Ecto neural progenitor cell (in vitro differentiated cells): ENCODE measurements around the gene THSD4.

Source experiments
- DNase-seq: peaks from one replicate; pipeline ENCODE4 v3.0.0-alpha.2; 2018; ENCODE audit warnings: low spot score

THSD4 gene

GRCh38 chr15:71456362-71456761, 341.1 kb downstream of the THSD4 start:
- no peak for DNase-seq

- DNase-seq: no peak
Observed at GRCh38 chr15:71456811-71457210, 341.5 kb downstream of the THSD4 start.

- DNase-seq: no peak
Observed at GRCh38 chr15:71458089-71458660, 342.9 kb downstream of the THSD4 start.

GRCh38 chr15:71461748-71462147, 346.5 kb downstream of the THSD4 start:
- no peak for DNase-seq

- no peak for DNase-seq
Observed at GRCh38 chr15:71462638-71463037, 347.4 kb downstream of the THSD4 start.

- DNase-seq: no peak
Observed at GRCh38 chr15:71463156-71463665, 347.9 kb downstream of the THSD4 start.

- DNase-seq: no peak
Observed at GRCh38 chr15:71465131-71465955, 350.1 kb downstream of the THSD4 start.

- no peak for DNase-seq
Observed at GRCh38 chr15:71468715-71469114, 353.4 kb downstream of the THSD4 start.

- no peak for DNase-seq
Observed at GRCh38 chr15:71469413-71469812, 354.1 kb downstream of the THSD4 start.

GRCh38 chr15:71471347-71471746, 356.1 kb downstream of the THSD4 start:
- DNase-seq: no peak

- DNase-seq: no peak
Observed at GRCh38 chr15:71472566-71472965, 357.3 kb downstream of the THSD4 start.

- DNase-seq: no peak
Observed at GRCh38 chr15:71473751-71474150, 358.5 kb downstream of the THSD4 start.

GRCh38 chr15:71476823-71477222, 361.6 kb downstream of the THSD4 start:
- no peak for DNase-seq

GRCh38 chr15:71480556-71480955, 365.3 kb downstream of the THSD4 start:
- no peak for DNase-seq

GRCh38 chr15:71484080-71484479, 368.8 kb downstream of the THSD4 start:
- DNase-seq: no peak

- DNase-seq: no peak
Observed at GRCh38 chr15:71485094-71485693, 369.9 kb downstream of the THSD4 start.

- no peak for DNase-seq
Observed at GRCh38 chr15:71489570-71489969, 374.3 kb downstream of the THSD4 start.

- DNase-seq: no peak
Observed at GRCh38 chr15:71493526-71493925, 378.3 kb downstream of the THSD4 start.

- DNase-seq: no peak
Observed at GRCh38 chr15:71494563-71495397, 379.5 kb downstream of the THSD4 start.

GRCh38 chr15:71495398-71495780, 380.1 kb downstream of the THSD4 start:
- DNase-seq: no peak

- DNase-seq: no peak
Observed at GRCh38 chr15:71496336-71496955, 381.2 kb downstream of the THSD4 start.
